Common myeloid progenitor, CD34-positive (primary cell): ENCODE data around the gene FAHD2A.
A peak's percentile ranks its signal among the peaks of the same experiment; 100 is the strongest.
"Not testable (repeated sequence)": the region's sequence is repeated elsewhere in the genome, so short reads cannot be mapped to it uniquely, and the experiment has no call there.

Experiments
- CTCF ChIA-PET: fragments of 350-600 bp; sonication (Branson Sonifier 250); formaldehyde crosslinking; loops from one replicate; lab custom pipeline; 2021; ENCODE audit warnings: antibody characterized with exemption; lab: Charles Lee
- POLR2A ChIA-PET: fragments of 350-600 bp; sonication (Branson Sonifier 250); formaldehyde crosslinking; loops from one replicate; lab custom pipeline; 2021; ENCODE audit warnings: antibody characterized with exemption; lab: Charles Lee
- DNase-seq, 3 donors: peaks; one replicate each; pipeline versions ENCODE4 v3.0.0 to v3.0.0-alpha.2; 2013
- H3K27ac ChIP-seq, 2 experiments: 1 replicate in 1 of 2; 2 replicates in 1 of 2; pipeline ENCODE4 v1.7.0; 2013; ENCODE audit warnings: inconsistent platforms in 2 of 2, low read length in 2 of 2, mild to moderate bottlenecking in 2 of 2, low read depth in 1 of 2, moderate library complexity in 1 of 2; ENCODE audit not compliant: severe bottlenecking in 2 of 2, insufficient read depth in 1 of 2, poor library complexity in 1 of 2
- H3K27me3 ChIP-seq, 5 experiments: replicated peaks in 2 of 5; 1 replicate in 3 of 5; 2 replicates in 2 of 5; pipeline versions ENCODE4 v1.6.1 to v1.7.0; 2013; ENCODE audit warnings: low read length in 4 of 5, mild to moderate bottlenecking in 2 of 5, moderate library complexity in 2 of 5, inconsistent platforms in 1 of 5; ENCODE audit not compliant: insufficient read depth in 5 of 5, control insufficient read depth in 4 of 5
- H3K36me3 ChIP-seq, 4 experiments: 1 replicate in 2 of 4; 2 replicates in 2 of 4; pipeline versions ENCODE4 v1.6.1 to v1.7.0; 2013; ENCODE audit warnings: low read length in 3 of 4, control low read depth in 1 of 4, mild to moderate bottlenecking in 1 of 4; ENCODE audit not compliant: control insufficient read depth in 4 of 4, insufficient read depth in 4 of 4
- H3K4me1 ChIP-seq, 4 experiments: 1 replicate in 3 of 4; 2 replicates in 1 of 4; pipeline versions ENCODE4 v1.6.1 to v1.7.1; 2013; ENCODE audit warnings: low read length in 3 of 4, mild to moderate bottlenecking in 3 of 4, control low read depth in 1 of 4, inconsistent platforms in 1 of 4, moderate library complexity in 1 of 4; ENCODE audit not compliant: control insufficient read depth in 4 of 4, insufficient read depth in 4 of 4; ENCODE audit errors: control extremely low read depth in 1 of 4
- H3K4me3 ChIP-seq, 7 experiments: 1 replicate in 4 of 7; 2 replicates in 3 of 7; pipeline versions ENCODE4 v1.5.1 to v1.7.0; 2013; ENCODE audit warnings: mild to moderate bottlenecking in 7 of 7, low read length in 6 of 7, moderate library complexity in 6 of 7, inconsistent platforms in 2 of 7, low read depth in 2 of 7, control low read depth in 1 of 7; ENCODE audit not compliant: insufficient read depth in 4 of 7, control insufficient read depth in 1 of 7; ENCODE audit errors: extremely low read depth in 1 of 7
- H3K9me3 ChIP-seq, 5 experiments: 1 replicate in 4 of 5; 2 replicates in 1 of 5; pipeline versions ENCODE4 v1.6.1 to v1.7.1; 2013; ENCODE audit warnings: low read length in 4 of 5, mild to moderate bottlenecking in 2 of 5, inconsistent platforms in 1 of 5, low read depth in 1 of 5, moderate library complexity in 1 of 5; ENCODE audit not compliant: control insufficient read depth in 4 of 5, insufficient read depth in 2 of 5; ENCODE audit errors: control extremely low read depth in 1 of 5
- WGBS: methylation state at CpG from one replicate; pipeline ENCODE4 v1.1.5; 2013; ENCODE audit not compliant: insufficient coverage; 5-methylcytosine and 5-hydroxymethylcytosine counted together

The FAHD2A gene

GRCh38 chr2:95376311-95377215, 25.9 kb upstream of the FAHD2A start:
- 96% methylated on average over 17 of the region's 22 CpGs for WGBS
- Histone ChIP-seq H3K36me3 (no peaks in the 10 kb centered on the region), H3K4me1 (peaks cover 0 to 2% (median 0%) of the 10 kb centered on the region in 4 experiments), H3K27me3 (peaks cover 0 to 4% (median 0%) of the 10 kb centered on the region in 5 experiments), H3K4me3 (no peak overlapping the region), H3K27ac (no peak overlapping the region), H3K9me3 (no peaks in the 10 kb centered on the region)
- DNase-seq: no peak
- POLR2A ChIA-PET: no interaction called here
- CTCF ChIA-PET: interaction anchor here (2.1 kb wide), 1 partner anchor 11 kb away, joined by 6 read pairs; no protein-coding TSS in a partner anchor

- DNase-seq: no peak
- Histone ChIP-seq H3K36me3 (no peaks in the 10 kb centered on the region), H3K4me3 (no peak overlapping the region), H3K4me1 (peaks cover 0 to 2% (median 0%) of the 10 kb centered on the region in 4 experiments), H3K27ac (no peak overlapping the region), H3K9me3 (no peaks in the 10 kb centered on the region), H3K27me3 (peaks cover 0 to 4% (median 0%) of the 10 kb centered on the region in 5 experiments)
- POLR2A ChIA-PET: interaction anchor here (0.6 kb wide), 1 partner anchor 862 kb away, joined by 3 read pairs; no protein-coding TSS in a partner anchor
- CTCF ChIA-PET: interaction anchor here (2.1 kb wide), 1 partner anchor 10 kb away, joined by 6 read pairs; no protein-coding TSS in a partner anchor
- 98% methylated on average over 13 of the region's 17 CpGs for WGBS
Measured at GRCh38 chr2:95377216-95378123, 25.0 kb upstream of the FAHD2A start.

GRCh38 chr2:95378281-95378680, 24.2 kb upstream of the FAHD2A start:
- H3K27me3 ChIP-seq, H3K9me3 ChIP-seq, H3K4me3 ChIP-seq, H3K36me3 ChIP-seq, POLR2A ChIA-PET, H3K4me1 ChIP-seq, H3K27ac ChIP-seq, DNase-seq: not testable (repeated sequence)
- CTCF ChIA-PET: interaction anchor here (1.3 to 2.1 kb wide), 2 partner anchors 9 to 184 kb away, joined by 3 to 6 read pairs; no protein-coding TSS in a partner anchor
- 98% methylated on average over 4 of the region's 7 CpGs for WGBS

DNA sequence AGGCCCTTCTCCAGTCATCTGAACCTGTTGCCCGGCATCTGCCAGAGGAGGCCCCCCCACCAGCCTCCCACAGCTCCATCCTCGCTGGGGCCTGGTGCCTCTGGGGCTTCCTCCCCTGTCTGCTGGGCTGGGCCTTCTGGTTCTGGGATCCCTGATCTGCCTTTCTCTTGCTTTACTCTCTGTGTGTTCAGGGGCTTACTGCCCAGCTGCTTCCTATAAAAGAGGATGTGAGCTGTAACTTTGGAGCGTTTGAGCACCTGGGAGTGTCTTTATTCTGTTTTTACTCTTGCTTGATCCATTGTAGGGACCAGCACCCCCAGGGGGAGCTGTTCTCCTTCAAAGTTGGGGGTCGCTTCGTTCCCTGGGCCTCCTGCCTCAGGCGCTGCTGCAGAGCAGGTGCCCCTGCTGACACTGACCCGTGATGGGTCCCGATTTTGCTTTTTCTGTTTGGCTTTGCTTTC, 23.1 kb upstream of the FAHD2A start:
- Histone ChIP-seq H3K27me3 (peaks cover 0 to 4% (median 0%) of the 10 kb centered on the region in 5 experiments), H3K27ac (no peak overlapping the region), H3K4me1 (peaks cover 0 to 2% (median 0%) of the 10 kb centered on the region in 4 experiments), H3K4me3 (no peak overlapping the region), H3K9me3 (no peaks in the 10 kb centered on the region), H3K36me3 (no peaks in the 10 kb centered on the region)
- CTCF ChIA-PET: interaction anchor here (0.8 to 2.3 kb wide), 7 partner anchors 8 to 183 kb away, joined by 3 to 12 read pairs (median 3); no protein-coding TSS in a partner anchor
- peak; percentile 23 to 68 (median 52) for DNase-seq
- POLR2A ChIA-PET: no interaction called here
- WGBS: 37% methylated on average over 5 of the region's 8 CpGs

- ChIA-PET POLR2A (no interaction called here), CTCF (interaction anchor here (1.3 to 2.3 kb wide), 4 partner anchors 9 to 36 kb away, joined by 3 to 12 read pairs (median 4); no protein-coding TSS in a partner anchor)
- Histone ChIP-seq H3K9me3 (no peaks in the 10 kb centered on the region), H3K4me3 (no peak overlapping the region), H3K27me3 (peaks cover 0 to 6% (median 0%) of the 10 kb centered on the region in 5 experiments), H3K36me3 (no peaks in the 10 kb centered on the region), H3K4me1 (peaks cover 0 to 2% (median 0%) of the 10 kb centered on the region in 4 experiments), H3K27ac (no peak overlapping the region)
- DNase-seq: no peak
- WGBS: 96% methylated on average over 5 of the region's 5 CpGs
Measured at GRCh38 chr2:95380280-95380679, 22.2 kb upstream of the FAHD2A start.

GRCh38 chr2:95380731-95381130, 21.8 kb upstream of the FAHD2A start:
- WGBS: 100% methylated on average over 4 of the region's 5 CpGs
- ChIA-PET POLR2A (no interaction called here), CTCF (interaction anchor here (2.3 kb wide), 1 partner anchor 9 kb away, joined by 12 read pairs; no protein-coding TSS in a partner anchor)
- Histone ChIP-seq H3K9me3 (no peaks in the 10 kb centered on the region), H3K27ac (no peak overlapping the region), H3K36me3 (no peaks in the 10 kb centered on the region), H3K4me1 (peaks cover 0 to 2% (median 0%) of the 10 kb centered on the region in 4 experiments), H3K27me3 (peaks cover 0 to 6% (median 0%) of the 10 kb centered on the region in 5 experiments), H3K4me3 (no peak overlapping the region)
- no peak for DNase-seq
